Activated CD4-positive, alpha-beta T cell treated with anti-CD3 and anti-CD28 coated beads for 24 hours (primary cell): ENCODE results near the gene PWWP2B.

Experiments used
- DNase-seq, 2 donors: peaks; one replicate each; pipeline ENCODE4 v3.0.0-alpha.2; 2020; ENCODE audit warnings: low read depth in 2 of 2

Gene PWWP2B

DNA sequence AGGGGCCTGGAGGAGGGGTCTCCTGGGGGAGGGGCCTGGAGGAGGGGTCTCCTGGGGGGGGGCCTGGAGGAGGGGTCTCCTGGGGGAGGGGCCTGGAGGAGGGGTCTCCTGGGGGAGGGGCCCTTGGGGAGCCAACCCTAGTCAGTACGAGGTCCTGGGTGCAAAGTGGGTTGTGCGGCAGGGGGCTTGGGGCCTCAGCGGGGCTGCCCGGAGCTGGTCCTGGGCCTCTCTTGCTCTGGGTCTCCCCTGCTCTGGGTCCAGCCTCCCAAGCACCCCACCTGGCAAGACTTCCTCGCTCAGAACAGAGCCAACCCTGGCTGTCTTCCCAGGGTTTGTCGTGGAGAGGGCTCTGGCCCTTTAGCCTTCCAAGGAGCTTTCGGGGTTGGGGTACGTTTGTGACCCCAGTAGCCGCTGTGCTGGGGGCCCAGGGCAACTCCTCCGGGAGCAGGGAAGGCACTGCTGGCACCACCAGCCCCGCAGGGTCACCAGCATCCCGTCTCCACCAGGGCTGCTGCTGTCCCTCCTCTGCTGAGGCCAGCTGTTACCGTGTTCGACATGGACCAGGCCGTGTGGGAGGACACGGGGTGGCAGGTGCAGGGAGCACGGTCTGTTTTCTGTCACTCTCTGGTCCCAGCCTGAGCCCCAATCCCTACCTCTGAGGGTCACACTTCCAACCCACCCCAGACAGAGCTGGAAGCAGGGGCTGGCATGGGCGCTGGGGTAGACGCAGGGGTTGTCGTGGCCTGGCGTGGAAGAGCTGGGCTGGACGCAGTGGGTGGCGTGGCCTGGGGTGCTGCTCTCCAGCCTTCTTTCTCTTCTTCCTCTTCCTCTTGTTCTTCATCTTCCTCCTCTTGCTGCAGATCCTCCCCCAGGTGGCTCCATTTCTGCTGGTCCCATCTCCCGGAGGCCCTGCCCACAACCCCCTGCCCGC lies 22.8 kb downstream of the PWWP2B start:
- DNase-seq, result no peak

GRCh38 chr10:132420469-132420980 lies 23.5 kb downstream of the PWWP2B start:
- DNase-seq, result no peak

DNA sequence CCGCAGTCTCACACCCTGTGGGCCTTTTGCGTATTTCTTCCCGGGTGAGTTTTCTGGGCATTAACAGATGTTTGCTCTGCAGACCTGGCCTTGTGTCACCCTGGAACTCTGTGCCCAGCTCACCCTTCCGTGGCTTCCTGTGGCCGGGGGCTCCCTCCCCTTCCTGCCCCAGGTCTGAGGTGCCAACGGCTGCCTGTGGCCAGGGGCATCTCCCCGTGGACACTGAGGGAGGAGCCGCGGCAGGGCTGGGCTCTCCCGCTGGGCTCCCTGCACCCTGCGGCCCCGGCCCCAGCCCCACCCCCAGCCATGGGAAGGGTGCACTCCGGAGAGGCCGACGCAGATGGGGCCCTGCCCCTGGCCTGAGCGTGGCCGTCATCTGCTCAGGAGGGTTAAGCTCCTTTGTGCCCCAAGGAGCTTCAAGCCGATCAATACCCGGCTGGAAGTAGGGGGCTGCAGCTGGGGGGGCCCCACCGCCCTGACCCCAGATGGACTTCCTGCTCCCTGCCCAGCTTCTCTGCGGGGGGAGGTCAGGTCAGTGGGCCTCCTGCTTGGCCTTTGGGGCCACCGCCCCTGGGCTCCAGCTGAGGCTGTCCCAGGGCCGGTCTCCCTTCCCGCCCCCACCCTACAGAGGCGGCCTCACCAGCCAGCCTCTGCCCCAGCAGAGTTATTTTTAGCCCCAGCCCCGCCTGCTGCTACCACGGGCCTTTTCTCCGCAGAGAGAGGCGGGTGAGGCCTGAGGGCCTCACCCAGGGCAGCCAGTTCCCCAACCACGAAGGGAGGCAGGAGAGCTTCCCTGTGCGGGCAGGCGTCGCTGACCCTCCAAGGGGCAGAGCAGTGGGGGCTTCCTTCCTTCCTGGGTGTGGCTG lies 24.2 kb downstream of the PWWP2B start:
- no peak for DNase-seq

DNA sequence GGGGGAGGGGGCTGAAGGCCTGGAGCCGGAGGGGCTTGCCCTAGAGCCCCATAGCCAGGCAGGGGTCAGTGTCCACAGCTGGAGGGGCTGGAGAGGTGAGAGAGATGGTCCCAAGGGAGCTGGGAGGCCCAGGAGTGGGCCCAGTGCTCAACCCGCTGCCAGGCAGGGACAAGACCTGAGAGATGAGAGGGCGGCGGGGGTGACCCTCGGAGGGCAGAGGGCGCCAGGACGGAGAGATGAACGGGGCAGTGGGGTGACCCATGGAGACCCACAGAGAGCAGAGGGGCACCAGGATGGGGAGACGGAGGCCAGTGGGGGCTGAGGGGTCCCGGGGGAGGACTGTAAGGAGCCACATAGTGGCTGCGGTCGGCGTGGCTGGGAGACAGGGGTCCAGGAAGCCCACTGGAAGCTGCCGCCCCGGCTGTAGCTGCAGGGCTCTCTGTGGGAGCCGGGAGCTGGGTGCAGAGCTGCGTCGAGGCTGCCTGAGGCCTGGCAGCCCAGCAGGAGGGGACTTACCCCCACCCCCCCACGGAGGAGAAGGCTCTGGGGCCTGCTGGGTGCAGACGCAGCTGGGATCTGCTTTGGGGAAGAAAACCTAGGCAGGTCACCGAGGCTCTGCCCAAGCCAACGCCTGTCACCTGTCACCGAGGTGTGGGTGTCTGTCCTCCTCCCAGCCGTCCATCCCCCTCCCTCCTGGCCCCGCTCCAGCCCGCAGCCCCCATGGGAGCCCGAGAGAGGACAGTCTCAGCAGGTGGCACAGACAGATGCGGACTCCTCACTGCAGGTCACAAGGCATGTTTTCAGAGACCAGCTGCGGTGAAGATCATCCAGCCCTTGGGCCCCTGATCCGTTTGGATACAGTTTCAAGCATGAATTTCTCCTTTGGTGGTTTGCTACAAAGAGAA lies 25.1 kb downstream of the PWWP2B start:
- no peak for DNase-seq

- DNase-seq, result no peak
Observed at GRCh38 chr10:132422903-132423825, 26.2 kb downstream of the PWWP2B start.

DNA sequence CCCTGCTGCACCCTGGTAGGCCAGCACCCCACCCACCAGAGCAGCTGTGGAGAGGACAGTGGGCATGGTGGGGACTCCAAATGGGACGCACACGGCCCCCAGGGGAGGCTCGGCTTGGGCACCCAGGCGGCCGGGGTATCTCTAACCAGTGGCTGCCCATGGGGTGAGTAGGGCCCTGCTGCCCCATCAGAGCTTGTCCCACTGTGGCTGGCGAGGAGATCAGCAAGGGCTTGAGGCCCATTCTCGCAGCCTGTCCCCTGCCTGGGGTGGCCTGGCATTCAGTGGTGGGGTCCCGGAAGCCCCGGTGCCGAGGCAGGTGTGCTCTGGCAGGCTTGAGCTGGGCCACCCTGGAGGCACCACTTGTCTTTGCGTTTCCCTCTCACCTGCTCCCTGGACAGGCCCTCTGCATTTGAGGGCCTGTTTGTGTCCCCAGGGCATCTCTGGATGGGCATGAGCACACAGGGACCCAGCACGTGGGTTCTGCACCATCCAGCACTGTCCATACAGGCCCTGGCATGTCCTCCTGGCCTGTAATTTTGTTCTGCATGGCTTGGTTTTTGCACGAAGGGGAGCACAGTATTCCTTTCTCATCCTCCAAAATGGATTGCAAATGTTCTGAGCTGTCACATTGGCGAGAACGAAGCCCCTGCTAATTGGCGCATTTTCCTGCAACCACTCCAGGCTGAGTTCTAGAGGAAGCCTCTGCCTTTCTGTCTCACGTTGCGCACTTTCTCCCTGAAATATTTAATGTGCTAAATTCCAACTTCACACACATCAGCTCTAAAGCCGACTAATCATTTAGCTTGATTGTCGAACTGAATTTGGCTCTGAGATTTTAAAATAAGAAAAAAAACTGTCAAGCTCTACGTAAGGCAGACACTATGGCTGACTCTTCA lies 27.2 kb downstream of the PWWP2B start:
- DNase-seq, result no peak

- no peak for DNase-seq
Observed at GRCh38 chr10:132425029-132425756, 28.2 kb downstream of the PWWP2B start.

DNA sequence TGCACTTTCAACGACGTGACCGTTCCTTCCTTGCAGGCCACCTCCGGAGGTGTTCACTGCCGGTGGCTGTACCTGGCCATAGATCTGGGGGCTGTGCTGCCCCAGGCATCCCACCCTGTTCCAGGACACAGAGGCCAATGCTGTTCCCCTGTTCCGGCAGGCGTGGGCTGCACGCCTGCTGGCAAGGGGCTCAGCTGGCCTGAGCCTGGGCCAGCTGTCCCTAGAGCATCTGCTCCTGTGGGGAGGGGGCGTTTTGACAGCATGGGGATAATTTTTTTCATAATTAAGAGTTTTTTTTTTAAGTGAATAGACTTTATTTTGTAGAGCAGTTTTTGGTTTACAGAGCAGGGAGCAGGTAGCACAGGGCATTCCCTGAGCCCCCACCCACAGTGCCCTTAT lies 28.8 kb downstream of the PWWP2B start:
- no peak for DNase-seq

DNA sequence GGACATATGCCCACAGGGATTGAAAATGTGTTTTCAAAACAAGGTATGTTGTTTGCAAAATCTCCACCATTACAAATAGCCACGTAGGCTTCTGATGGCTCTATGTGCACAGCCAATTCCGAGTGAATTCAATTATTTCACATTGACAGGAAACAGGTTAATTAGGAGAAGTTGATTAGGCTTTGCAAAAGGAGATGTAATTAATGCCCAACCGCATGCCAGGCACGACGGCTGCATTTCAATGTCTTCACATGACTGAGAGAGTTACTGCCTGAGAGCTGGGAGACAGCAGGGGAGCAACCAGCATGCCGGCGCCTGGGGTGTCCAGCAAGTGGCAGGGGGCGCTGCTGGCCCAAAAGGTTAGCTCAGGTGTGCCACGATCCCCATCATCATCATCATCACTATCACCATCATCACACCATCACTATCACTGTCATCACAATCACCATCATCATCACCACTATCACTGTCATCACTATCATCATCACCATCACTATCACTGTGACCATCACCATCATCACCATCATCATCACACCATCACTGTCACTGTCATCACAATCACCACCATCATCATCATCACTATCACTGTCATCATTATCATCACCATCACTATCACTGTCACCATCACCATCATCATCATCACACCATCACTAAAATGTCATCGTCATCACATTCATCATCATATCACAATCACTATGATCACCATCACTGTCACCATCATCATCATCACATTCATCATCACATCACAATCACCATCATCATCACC lies 30.2 kb downstream of the PWWP2B start:
- no peak for DNase-seq

GRCh38 chr10:132427939-132428367 lies 31.0 kb downstream of the PWWP2B start:
- DNase-seq, result no peak

GRCh38 chr10:132428486-132428995 lies 31.5 kb downstream of the PWWP2B start:
- DNase-seq, result no peak

DNA sequence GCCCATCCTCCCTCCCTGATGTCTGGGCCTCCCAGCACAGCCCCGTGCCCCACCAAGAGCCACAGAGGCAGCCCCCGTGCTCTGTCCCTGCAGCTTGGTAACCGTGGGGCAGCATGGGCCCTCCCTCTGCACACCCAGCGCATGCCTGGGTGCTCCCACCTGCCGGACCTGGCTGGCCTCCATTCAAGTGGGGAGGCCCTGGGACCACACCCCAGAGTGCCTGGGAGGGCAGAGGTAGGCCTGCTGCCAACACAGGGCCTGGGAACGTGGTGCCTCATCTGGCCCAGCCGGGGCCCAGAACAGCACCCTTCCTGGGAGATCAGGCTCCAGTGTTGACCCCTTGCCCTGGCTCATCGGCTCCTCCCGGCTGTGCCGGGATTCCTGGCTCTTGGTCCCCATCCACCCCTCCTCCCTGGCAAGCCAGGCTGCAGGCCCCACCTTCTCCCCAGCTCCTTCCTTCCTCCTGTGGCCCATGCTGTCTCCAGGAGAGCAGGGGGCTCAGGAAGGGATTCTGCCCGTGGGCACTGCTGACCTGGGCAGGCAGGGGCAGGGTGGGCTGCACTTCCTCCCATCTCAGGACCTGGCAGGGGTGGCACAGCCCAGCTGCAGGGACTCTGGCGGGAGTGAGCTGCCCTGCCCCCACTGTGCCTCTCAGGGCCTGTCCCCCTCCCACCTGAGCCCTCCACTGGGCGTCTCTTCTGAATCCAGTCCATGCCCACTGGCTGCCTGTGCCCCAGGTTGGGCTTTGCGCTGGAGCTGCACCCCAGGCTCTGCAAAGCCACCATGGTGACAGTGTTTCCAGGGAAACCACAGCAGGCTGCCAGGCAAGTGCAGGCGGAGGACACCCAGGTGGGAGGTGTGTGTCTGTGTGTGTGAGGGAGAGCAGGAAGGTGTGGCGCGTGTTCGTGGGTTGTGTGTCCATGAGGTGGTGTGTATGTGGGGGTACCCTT lies 32.6 kb downstream of the PWWP2B start:
- DNase-seq, result no peak

GRCh38 chr10:132430231-132430743 lies 33.3 kb downstream of the PWWP2B start:
- DNase-seq, result no peak

- no peak for DNase-seq
Observed at GRCh38 chr10:132430861-132431271, 33.9 kb downstream of the PWWP2B start.

DNA sequence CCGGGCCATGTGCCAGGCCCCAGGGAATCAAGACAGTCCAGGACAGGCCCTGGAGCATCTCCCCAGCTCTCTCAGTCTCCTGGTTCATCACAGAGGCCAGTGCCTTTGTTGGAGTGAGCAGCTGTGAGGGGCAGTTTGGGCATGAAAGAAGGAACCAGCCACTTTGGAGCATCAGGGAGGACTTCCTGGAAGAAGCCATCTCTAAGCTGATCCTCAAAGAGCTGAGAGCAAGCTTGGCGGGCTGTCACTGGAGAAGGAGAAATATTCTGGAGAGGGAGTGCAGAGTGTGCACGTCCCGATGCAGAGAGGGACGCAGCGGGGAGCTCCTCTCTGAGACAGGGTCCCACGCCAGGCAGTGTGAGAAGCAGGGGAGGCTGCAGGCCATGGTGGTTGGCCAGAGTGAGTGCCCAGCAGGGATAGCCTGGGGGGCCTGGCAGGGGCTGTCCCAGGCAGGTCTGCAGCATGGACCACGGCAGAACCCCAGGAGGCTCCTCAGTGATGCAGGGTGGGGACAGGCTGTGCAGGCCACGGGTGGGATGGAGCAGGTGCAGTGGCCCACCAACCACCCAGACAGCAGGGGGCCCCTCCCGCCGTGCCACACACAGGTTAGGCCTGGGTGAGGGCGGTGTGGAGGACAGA lies 34.7 kb downstream of the PWWP2B start:
- DNase-seq, result no peak

GRCh38 chr10:132432176-132432540 lies 35.2 kb downstream of the PWWP2B start:
- no peak for DNase-seq
